SHP77 (cell line): Measurements from ENCODE around the gene ITGAL.
"Not testable (repeated sequence)": the region's sequence is repeated elsewhere in the genome, so short reads cannot be mapped to it uniquely, and the experiment has no call there.

Source experiments
- DNase-seq, 2 experiments: peaks; one replicate each; lab custom pipeline; 2025; lab: John Stamatoyannopoulos, UW

ITGAL gene

DNA sequence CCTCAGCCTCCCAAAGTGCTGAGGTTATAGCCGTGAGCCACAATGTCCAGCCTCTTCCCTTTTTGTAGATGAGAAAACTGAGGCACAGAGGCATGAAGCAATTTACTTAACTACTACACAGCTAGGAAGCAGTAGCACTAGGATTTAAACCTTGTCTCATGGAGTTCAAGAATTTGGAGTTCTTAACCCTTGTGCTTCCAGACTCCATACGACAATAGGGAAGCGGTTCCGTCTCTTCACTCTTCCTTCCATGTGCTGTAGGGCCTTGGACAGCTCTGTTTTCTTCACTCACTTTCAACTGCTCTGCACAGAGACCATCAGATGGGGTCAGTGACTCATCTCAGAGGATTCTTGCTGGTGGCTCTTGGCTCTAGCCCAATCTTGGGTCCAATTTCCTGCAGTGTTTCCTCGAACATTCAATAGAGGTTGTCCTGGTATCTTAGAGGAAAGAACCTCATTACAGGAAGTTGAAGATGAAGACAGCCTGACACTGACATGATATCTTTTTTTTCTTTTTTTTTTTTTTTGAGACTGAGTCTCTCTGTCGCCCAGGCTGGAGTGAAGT lies 19.3 kb downstream of the ITGAL start:
- DNase-seq: no peak

DNA sequence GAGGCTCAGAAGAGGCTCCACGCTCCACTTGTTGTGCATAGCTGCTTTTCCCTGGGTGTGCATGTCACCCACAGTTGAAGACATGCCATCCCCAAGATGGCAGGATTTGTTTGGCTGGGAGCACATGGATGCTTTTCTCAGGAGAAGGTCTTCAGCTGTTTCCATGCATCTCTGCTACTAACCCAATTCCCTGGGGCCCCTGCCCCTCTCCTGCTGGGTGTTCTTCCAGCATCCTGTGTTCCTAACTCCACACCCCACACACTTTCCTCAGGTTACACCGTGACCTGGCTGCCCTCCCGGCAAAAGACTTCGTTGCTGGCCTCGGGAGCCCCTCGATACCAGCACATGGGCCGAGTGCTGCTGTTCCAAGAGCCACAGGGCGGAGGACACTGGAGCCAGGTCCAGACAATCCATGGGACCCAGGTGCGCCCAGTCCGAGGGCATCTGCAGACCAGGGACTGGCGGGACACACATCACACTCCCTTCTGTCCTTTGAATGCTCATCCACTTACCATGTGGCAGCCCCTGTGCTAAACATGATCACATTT lies 21.5 kb downstream of the ITGAL start:
- DNase-seq: no peak

DNA sequence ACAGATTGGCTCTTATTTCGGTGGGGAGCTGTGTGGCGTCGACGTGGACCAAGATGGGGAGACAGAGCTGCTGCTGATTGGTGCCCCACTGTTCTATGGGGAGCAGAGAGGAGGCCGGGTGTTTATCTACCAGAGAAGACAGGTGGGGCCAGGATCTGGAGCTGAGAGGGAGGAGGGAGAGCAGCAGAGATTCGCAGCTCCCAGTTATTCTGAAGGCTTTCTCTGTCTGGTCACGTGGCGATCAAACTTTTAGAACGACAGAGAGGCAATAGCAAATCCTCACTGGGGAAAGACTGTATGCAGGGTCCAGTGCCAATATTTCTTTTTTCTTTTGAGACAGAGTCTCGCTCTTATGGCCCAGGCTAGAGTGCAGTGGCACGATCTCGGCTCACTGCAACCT lies 22.2 kb downstream of the ITGAL start:
- no peak for DNase-seq

- peak; percentile 58 to 81 for DNase-seq
Observed at GRCh38 chr16:30499284-30499683, 26.7 kb downstream of the ITGAL start.

GRCh38 chr16:30503403-30504296 lies 31.1 kb downstream of the ITGAL start:
- DNase-seq: no peak

DNA sequence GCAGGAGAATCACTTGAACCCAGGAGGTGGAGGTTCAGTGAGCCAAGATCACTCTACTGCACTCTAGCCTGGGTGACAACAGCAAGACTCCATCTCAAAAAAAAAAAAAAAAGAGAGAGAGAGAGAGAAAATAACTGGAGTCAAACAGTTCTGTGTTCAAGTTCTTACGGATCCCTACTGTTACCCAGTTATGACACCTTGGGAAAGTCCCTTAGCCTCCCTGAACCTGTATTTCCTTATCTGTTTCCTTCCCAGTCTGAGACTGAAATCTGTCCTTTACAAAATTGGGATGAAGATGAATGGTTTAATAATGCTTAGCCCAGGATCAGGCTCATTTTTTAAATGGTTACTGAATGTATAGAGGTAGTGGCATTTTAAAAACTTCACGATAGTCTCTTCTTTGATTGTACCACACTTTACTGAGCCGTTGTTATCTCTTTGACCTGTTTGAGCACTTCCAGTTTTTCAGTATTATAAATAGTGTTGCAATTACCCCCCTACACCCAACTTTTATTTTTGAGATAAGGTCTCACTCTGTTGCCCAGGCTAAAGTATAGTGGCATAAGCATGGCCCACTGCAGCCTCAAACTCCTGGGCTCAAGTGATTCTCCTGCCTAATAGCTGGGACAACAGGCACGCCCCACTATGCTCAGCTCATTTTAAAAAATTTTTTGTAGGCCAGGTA lies 36.7 kb downstream of the ITGAL start:
- no peak for DNase-seq

GRCh38 chr16:30510376-30510938 lies 37.9 kb downstream of the ITGAL start:
- DNase-seq: no peak

- DNase-seq: no peak
Observed at GRCh38 chr16:30511509-30511908, 39.0 kb downstream of the ITGAL start.

DNA sequence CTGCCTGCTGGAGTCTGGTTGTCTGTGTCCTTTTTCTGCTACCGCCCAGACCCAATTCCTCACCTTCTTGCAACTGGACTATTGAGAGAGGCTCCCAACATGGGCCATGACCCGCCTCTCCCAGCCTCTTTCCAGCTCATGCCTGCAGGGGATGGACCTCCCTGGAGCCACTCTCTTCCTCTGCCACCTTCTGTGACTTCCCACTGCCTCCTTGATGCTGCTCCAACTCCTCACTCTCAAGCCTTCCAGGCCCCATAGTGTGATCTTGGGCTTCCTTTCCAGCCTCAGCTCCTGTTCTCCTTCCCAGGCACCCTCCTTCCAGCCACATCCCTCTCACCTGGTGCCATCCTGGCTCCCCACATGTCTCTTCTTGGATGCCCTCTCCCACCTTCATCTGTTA lies 42.7 kb downstream of the ITGAL start:
- no peak for DNase-seq

GRCh38 chr16:30518552-30518951 lies 46.0 kb downstream of the ITGAL start:
- no peak for DNase-seq

DNA sequence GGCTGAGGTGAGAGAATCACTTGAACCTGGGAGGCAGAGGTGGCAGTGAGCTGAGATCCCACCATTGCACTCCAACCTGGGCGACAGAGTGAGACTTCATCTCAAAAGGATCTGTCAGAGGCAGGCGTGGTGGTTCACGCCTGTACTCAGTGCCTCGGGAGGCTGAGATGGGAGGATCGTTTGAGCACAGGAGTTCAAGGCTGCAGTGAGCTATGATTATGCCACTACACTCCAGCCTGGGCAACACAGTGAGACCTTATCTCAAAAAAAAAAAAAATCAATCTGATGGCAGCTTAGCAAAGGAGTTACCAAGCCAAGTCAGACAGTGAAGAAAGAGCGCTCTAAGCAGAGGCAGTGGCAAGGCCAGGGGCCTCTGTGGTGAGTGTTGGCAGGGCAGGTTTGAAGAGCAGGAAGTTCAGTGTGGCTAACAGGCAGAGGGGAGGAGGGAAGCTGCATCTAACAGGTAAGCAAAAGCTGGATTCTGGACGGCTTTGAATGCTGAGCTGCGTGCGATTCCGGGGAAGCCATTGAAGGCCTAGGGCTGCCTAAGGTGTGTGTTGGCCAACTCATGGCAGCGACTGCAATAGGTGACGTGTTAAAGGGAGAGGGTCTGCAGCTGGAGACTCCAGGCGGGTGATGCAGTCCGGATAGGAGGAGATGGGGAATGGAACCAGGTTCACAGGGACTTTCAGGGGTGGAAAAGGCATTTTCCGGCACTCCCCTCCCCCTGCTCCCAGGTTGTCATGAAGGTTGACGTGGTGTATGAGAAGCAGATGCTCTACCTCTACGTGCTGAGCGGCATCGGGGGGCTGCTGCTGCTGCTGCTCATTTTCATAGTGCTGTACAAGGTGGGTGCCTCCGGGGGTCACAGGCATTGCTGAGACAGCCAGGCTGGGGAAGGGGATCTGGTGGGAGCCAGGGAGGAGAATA lies 46.8 kb downstream of the ITGAL start:
- DNase-seq: no peak

- no peak for DNase-seq
Observed at GRCh38 chr16:30521476-30521872, 48.9 kb downstream of the ITGAL start.

DNA sequence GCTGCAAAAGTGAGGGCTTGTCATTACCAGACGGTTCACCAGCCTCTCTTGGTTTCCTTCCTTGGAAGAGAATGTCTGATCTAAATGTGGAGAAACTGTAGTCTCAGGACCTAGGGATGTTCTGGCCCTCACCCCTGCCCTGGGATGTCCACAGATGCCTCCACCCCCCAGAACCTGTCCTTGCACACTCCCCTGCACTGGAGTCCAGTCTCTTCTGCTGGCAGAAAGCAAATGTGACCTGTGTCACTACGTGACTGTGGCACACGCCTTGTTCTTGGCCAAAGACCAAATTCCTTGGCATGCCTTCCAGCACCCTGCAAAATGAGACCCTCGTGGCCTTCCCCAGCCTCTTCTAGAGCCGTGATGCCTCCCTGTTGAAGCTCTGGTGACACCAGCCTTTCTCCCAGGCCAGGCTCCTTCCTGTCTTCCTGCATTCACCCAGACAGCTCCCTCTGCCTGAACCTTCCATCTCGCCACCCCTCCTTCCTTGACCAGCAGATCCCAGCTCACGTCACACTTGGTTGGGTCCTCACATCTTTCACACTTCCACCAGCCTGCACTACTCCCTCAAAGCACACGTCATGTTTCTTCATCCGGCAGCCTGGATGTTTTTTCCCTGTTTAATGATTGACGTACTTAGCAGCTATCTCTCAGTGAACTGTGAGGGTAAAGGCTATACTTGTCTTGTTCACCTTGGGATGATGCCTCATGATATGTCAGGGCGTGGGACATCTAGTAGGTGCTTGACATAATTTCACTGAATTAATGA lies 49.5 kb downstream of the ITGAL start:
- no peak for DNase-seq

- not testable (repeated sequence) for DNase-seq
Observed at GRCh38 chr16:30522702-30523463, 50.3 kb downstream of the ITGAL start.

- DNase-seq: no peak
Observed at GRCh38 chr16:30523768-30524574, 51.4 kb downstream of the ITGAL start.

DNA sequence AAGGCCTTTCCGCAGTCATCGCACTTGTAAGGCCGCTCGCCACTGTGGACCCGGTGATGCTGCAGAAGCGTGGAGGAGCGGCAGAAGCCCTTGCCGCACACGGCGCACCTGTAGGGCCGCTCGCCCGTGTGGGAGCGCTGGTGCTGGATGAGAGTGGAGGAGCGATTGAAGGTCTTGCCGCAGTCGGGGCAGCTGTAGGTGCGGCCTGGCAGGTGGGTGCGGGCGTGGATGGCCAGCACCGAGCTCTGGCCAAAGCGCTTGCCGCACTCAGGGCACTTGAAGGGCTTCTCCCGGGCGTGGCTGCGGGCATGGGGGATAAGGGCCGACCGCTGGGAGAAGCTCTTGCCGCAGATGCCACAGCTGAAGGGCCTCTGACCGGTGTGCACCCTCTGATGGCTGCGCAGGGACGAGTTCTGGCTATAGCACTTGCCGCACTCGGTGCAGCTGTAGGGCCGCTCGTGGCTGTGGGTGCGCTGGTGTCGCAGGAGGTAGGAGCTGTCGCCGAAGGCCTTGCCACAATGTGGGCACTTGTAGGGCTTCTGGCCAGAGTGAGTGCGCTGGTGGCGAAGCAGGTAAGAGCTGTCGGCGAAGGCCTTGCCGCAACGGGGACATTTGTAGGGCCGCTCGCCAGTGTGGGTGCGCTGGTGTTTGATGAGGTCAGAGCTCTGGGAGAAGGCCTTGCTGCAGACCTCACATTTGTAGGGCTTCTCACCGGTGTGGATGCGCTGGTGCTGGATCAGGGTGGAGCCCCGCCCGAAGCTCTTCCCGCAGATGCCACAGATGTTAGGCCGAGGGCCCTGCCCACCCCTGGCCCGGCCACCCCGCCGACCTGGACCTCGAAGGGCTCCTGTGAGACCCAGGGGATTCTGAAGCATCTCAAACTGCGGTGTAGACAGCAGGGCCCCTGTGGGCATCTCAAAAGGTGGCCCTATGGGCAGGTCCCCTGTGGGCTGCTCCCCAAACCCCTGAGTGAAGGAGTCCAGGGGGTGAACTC lies 52.3 kb downstream of the ITGAL start:
- DNase-seq: no peak

- DNase-seq: no peak
Observed at GRCh38 chr16:30525844-30526136, 53.2 kb downstream of the ITGAL start.
